Mucosa of gallbladder (tissue), 1 donor: ENCODE data around the gene DISC1. TPM values are rescaled to one million over a fixed set of nuclear protein-coding genes. Genes with fewer than 3 reads are reported as not detected.
"Not testable (repeated sequence)": the region's sequence is repeated elsewhere in the genome, so short reads cannot be mapped to it uniquely, and the experiment has no call there.

Experiments used
- DNase-seq: peaks from one replicate; pipeline ENCODE4 v3.0.0-alpha.2; 2020; ENCODE audit warnings: low spot score
- total RNA-seq: library from RNA; stranded (reverse); gene quantifications from one replicate; pipeline ENCODE4 v1.2.1, GENCODE V29; 2021
- donor health status: DM: no; HTN: no; CAD: no.

The DISC1 gene
- 10.8 TPM for total RNA-seq

- peak; percentile 84 for DNase-seq
Observed at GRCh38 chr1:231626535-231626950, at the start of gene DISC1. DISC1 (plus strand) TSS chr1:231626790; CDS start chr1:231626868, 78 bp downstream.

DNA sequence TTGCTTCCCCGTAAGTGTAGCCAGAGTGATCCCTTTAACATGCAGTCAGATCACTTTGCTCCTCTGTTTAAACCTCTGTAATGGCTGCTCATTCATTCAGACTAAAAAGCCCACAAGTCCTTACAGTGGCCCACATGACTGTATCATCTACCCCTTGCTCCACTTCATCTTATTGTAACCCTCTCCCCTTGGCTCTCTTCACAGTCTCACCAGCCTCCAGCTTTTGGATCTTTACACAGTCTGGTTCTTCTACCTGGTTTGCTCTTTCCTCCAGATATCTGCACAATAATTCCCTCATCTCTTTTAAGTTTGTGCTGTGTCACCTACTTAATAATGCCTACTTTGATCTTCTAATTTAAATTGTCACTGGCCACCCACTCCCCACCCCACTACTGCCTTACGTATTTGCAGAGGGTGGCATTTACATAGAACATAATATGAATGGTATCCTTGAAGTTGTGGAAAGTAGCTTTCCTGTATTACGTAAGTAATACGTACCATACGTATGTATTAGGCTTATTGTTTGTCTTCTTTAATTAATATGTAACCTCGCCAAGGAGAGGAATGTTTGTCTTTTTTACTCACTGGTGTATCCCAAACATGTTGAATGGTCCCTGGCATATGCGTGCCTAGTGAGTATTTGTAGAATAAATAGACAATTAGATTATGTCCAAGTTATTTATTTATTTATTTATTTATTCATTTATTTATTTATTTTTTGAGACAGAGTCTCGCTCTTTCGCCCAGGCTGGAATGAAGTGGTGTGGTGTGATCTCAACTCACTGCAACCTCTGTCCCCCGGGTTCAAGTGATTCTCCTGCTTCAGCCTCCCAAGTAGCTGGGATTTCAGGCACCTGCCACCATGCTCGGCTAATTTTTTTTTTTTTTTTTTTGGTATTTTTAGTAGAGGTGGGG is 49.5 kb upstream of the DISC1 start:
- no peak for DNase-seq

DNA sequence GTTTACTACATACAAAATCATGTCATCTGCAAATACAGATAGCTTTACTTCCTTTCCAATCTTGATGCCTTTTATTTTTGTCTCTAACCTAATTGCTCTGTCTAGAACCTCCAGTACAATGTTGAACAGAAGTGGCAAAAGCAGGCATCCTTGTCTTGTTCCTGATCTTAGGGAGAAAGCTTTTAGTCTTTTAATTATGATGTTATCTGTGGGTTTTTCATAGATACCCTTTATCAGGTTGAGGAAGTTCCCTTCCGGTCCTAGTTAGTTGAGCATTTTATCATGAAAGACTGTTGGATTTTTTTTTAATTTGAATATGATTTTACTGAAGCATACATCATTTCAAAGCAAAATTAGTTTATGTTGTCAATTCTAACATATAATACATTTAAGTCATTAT is 45.7 kb upstream of the DISC1 start:
- DNase-seq, result no peak

DNA sequence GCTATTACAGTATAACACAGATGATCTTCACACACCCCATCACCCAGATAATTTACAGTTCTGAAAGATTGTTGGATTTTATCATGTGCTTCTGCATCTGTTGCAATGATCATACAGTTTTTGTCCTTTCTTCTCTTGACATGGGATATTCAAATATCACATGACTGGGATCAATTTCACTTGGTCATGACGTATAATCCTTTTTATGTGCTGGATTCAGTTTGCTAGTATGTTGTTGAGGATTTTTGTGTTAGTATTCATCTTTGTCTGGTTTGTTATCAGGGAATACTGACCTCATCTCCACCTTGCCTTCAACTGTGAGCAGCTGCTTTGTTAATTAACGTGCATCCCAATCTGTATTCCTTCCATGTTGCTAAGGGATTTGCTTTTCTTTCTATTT is 44.7 kb upstream of the DISC1 start:
- no peak for DNase-seq

- DNase-seq, result no peak
Observed at GRCh38 chr1:231583376-231583775, 43.2 kb upstream of the DISC1 start.

GRCh38 chr1:231584117-231584516 is 42.5 kb upstream of the DISC1 start:
- no peak for DNase-seq

DNA sequence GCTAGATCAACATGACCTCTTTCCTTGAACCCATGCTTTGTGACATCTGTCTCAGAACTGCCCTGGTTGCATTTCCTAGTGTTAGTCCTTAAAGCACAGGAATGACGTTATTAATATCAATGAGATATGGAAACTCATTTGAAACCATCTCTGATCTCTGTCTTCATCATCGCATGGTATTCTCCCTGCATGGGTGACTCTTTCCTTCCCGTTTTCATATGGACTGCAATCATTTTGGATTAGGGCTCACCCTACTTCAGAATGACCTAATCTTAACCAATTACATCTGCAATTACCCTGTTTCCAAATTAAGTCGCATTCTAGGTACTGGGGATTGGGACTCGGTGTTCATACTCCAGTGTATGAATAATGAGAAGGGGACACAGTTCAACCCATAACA is 41.7 kb upstream of the DISC1 start:
- no peak for DNase-seq

GRCh38 chr1:231590453-231591198 is 36.0 kb upstream of the DISC1 start:
- peak; percentile 31 for DNase-seq

DNA sequence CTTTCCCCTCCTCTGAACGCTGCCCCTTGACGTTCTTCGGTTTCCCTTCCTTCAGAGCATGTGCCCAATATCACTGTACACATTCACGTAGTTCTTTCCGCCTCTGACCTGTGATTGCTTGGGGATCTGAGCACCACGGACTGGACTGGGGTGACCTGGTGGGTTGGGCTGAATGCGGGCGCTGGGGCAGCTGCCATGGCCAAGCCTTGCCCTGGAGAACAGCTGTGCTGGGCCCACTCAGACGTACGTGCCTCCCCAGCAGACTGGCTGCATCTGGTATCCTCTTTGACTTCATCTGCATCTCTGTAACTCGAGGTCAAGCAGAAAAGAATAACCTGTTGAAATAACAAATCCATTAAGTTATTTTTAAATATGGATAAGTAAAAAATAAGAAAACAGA is 35.1 kb upstream of the DISC1 start:
- DNase-seq, result no peak

GRCh38 chr1:231592809-231593208 is 33.8 kb upstream of the DISC1 start:
- no peak for DNase-seq

GRCh38 chr1:231593264-231593663 is 33.3 kb upstream of the DISC1 start:
- not testable (repeated sequence) for DNase-seq

DNA sequence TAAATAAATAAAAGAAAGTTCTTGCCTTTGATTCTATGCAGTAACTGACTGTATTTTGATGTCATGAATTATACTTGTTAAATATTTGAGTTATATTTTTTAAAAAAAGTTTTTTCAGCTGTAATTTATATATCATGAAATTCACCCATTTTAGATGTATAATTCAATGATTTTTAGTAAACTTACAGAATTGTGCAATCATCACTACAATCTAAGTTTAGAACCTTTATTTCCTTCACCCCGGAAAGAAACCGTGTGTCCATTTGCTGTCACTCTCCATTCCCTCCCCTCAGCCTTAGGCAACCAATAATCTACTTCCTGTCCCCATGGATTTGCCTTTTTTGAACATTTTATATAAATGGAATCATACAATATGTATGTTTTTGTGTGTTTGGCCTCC is 32.5 kb upstream of the DISC1 start:
- DNase-seq, result no peak

DNA sequence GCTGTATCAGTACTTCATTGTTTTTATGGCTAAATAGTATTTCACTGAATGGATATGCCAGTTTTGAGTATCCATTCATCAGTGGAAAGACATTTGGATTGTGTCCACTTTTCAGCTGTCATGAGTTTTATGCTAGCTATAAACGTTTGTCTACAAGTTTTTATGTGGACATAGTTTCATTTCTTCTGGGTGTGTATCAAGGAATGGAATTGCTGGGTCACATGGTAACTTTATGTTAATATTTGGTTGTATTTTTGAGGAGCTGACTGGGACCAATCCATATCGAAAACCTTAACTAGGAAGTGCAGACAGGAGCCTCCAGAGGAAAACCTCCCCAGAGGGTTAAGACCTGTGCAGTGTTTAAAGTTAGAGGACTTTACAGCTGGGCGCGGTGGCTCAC is 31.8 kb upstream of the DISC1 start:
- DNase-seq, result no peak

DNA sequence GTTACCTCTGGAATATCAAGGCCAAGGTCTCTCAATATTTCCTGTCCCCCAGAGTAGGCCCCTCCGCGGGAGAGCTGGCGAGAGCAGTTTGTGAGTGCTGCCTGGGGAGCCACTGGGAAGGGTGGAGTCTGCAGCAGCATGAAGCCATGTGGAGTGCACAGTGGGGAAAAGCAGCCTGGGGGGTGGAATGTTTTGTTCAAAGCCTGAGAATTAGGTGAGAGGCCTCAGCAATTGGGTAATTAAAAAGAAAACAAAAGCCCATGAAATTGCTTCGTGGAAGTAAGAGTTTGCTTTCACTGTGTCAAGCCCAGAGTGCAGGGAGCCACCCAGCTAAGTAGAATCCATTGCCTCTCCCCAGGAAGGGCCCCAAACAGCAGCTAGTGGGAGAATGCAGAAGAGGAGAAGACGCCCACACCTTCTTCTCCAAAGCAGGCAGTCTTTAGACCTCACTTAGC is 30.2 kb upstream of the DISC1 start:
- no peak for DNase-seq

GRCh38 chr1:231597971-231598370 is 28.6 kb upstream of the DISC1 start:
- no peak for DNase-seq

DNA sequence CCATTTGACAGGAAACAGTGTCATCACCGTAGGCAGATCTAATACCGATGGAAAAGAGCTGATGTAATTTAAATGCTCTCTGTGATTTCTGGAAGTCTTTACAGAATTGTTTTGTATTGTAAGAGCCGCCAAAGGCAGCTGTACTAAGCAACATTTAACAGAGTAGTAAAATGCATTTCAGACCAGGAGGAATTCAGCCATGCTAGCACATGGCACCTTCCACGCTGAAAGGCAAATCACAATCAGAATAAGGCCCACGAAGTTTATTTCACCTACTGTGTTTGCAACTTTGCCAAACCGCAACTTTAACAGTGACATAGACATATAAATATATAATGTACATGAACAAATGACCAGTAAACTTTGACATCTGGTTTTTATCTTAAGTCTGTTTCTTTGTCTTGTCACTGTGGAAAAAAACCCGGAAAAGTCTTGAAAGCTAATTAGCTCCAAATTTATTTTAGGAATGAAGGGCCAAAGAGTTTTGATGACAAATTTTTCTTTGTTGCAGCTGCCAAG is 26.1 kb upstream of the DISC1 start:
- no peak for DNase-seq

GRCh38 chr1:231601824-231602672 is 24.5 kb upstream of the DISC1 start:
- no peak for DNase-seq

DNA sequence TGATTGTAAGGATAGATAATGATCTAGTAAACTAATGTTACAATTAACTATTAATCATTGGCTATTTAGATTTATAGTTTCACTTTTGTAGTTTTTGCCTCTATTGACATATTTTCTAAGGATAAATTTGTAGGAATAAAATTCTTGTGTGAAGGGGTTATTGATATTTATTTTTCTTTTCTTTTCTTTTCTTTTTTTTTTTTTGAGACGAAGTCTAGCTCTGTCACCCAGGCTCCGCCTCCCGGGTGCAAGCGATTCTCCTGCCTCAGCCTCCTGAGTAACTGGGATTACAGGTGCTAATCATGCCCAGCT is 24.0 kb upstream of the DISC1 start:
- DNase-seq, result no peak

- peak; percentile 26 for DNase-seq
Observed at GRCh38 chr1:231603598-231604275, 22.9 kb upstream of the DISC1 start.

DNA sequence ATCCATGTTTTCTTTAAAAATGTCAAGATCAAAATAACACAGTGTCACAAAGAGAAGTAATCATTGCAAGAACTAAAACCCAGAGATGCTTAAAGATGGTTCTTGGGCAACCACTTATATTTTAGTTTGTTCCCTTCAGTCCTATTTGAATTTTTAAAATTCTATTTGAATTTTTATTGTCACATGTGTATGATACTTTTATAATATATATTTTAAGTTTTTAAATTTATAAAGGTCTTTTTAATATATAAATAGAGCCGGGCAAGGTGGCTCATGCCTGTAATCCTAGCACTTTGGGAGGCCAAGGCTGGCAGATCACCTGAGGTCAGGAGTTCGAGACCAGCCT is 22.3 kb upstream of the DISC1 start:
- no peak for DNase-seq
